UCSD-AML1 (cell line): ENCODE results near the gene TRIM13.
A peak's percentile ranks its signal among the peaks of the same experiment; 100 is the strongest.

Source experiments
- DNase-seq: peaks from one replicate; lab custom pipeline; 2025; ENCODE audit not compliant: unreplicated experiment; lab: John Stamatoyannopoulos, UW

Gene TRIM13

DNA sequence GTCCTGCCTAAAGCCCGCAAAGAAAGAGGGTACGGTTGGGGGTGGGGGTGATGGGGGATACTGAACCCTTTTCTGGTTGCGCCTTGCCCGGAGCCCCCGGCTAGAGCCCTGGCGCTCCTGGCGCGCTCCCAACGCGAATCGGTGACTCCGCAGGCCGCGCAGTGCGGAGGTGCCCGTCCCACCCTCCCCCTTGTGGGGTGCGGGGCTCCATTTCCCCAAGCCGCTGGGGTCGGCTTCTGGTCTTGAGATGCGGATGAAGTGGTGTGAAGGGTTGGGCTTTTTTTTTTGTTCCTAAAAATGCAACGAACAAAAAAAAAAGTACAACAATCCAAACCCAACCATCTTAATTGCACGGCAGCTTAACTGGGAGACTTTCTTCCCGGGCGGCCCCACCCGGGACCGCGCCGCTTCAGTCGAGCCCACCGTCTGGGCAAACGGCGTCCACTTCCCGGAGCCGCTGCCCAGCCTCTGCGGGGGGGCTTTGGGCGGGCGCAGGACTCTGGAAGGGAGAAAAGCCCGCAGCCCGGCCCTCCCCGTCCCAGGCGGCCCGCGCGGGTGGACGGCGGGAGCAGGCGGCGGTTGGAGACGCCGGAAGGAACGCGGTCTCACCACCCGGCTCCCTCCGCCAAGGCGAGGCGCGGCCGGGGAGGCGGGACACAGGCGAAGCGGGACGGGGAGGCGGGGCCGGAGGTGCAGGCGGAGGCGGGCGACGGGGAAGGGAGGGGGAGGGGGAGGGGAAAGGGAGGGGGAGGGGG is 504 bp upstream of the TRIM13 start:
- DNase-seq = peak; percentile 91

DNA sequence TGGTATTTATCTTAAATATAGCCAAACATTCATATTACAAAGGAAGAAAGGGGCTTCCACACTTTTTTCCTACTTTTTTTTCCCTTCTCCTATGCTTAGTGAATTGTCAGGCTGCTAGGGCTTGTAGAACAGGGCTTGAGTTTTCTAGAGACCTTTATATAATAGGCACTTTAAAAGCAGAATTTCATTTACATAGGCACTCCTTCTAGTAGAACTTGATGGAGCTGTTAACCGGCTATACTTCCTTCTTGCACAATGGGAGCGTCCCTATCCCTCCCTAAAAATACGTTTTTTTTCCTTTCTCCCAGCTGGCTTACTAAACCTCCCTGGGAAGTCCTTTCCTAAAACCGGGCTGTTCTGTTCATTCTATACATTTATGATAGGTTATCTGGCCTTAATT is 1.1 kb downstream of the TRIM13 start:
- no peak for DNase-seq

DNA sequence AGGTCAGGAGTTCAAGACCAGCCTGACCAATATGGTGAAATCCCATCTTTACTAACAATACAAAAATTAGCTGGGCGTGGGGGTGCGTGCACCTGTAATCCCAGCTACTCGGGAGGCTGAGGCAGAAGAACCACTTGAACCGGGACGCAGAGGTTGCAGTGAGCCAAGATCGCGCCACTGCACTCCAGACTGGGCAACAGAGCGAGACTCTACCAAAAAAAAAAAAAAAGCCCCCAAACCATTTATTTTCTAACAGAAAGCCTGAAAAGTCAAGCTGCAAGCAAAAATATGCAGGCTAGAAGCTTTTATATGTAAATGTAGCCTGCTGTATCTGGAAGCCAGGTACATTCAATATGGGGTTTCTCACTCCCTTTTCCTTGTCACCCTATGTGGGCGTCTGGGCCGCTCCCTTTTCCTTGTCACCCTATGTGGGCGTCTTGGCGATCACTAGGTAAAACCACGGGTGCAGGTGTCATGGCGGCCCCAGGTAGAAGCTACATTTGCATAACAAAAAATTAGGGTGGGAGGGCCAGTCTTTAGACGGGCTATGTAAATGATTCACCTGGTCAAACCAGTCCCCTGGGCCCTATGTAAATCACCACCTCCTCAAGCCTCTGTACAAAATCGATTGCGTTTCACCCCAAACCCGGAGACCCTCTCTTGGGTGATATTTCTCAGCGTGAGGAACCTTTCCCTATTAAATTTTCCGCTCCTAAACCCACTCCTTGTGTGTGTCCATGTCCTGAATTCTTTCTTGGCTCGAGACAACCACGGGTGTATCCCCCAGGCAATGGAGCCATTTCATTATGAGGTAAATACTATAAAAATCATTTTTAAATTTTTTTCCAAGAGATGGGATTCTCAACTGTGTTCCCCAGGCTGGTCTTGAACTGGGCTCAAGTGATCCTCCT is 2.1 kb downstream of the TRIM13 start:
- DNase-seq = no peak

DNA sequence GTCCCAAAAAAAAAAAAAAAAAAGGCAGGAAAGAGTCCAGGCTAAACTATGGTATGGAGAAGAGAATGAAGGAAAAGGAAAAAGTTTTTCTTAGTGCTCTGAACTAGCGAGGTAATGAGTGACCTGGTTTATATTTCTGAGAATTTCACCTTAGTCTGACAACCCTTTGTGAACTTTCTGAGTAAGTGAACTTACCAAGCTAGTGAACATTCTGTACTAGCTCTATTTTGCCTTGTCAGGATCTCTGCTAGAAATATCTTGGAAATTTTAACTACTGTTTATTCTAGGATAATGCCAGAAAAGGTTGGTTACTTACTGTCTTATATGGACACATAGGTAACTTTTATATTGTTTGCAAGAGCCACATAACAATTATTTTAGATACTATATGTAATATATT is 4.4 kb downstream of the TRIM13 start:
- no peak for DNase-seq

- no peak for DNase-seq
These were observed 9.7 kb downstream of the TRIM13 start for GRCh38 chr13:50006426-50007135.

GRCh38 chr13:50011461-50011860 is 14.6 kb downstream of the TRIM13 start:
- DNase-seq = no peak

- DNase-seq = no peak
These were observed 15.7 kb downstream of the TRIM13 start for GRCh38 chr13:50012396-50013169.

DNA sequence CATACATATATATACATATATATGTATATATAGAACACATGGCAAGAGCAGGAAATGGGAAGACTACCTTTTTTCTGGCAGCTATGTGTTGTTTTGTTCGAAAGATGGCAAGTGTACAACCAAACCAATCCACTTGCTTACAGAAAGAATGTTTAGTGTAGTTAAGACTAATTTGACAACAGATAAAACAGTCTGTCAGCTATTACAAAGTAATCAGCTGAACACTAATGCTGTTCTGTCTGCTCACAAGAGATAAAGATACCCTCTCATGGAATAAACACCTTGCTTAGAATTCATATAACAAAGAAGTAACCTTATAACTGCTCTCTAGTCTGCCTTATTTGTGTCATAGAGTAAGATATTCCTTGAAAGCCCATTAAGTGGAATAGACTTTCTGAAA is 17.5 kb downstream of the TRIM13 start:
- DNase-seq = no peak

DNA sequence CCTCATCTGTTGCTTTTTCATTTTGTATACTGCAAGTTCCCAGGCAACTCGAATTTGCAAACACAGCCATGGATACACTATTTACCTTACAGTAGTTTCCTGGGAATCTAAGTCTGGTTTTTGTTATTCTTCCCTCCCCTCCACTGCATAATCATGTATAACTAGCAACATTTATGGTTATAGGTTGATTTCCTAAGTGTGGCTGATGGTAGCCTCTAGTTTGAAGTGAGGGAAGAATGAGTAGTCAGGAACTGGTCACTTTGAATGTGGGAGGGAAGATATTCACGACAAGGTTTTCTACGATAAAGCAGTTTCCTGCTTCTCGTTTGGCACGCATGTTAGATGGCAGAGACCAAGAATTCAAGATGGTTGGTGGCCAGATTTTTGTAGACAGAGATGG is 18.4 kb downstream of the TRIM13 start, which contains the start of gene KCNRG:
KCNRG (plus strand) TSS at position 187 of the 400 bp plus-strand sequence; CDS start at position 237, 50 bp downstream.
- DNase-seq = no peak

GRCh38 chr13:50015750-50016149 is 18.9 kb downstream of the TRIM13 start:
- no peak for DNase-seq

DNA sequence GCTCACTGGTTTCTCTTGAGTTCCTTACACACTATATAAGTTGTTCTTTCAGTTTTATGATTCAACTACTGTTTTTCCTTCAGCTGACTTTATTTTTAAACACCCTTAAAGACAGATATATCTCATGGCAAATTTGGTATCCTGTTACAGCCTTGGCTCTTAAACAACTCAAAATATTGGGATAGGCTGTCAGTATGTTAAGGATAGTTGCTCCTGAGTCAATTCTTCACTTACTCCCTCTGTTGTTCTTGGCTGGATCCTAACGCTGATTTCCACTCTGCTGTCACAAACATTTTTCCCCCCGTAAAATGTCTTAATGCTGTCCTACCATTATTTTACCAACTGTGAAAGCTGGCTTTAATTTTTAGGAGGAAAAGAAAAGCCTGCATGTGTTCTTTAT is 19.6 kb downstream of the TRIM13 start:
- DNase-seq = no peak

DNA sequence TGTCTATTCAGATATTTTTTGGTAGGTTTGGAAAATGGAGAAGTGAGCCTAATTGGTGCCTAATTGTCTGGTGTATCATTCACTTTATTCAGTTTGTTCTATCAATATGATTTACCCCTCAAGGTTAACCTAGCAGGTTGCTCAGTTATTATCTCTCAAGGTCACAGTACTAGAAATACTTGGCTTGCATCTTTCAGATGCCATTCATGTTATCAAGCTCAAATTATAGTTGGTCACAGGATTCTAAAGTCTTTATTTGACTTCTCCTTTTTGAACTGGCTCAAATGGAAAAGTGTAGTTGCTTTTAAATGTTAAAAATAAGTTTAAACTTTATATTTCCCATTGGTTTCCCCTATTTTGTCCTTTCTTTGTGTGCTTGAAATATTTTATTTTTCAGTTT is 21.0 kb downstream of the TRIM13 start:
- DNase-seq = no peak

DNA sequence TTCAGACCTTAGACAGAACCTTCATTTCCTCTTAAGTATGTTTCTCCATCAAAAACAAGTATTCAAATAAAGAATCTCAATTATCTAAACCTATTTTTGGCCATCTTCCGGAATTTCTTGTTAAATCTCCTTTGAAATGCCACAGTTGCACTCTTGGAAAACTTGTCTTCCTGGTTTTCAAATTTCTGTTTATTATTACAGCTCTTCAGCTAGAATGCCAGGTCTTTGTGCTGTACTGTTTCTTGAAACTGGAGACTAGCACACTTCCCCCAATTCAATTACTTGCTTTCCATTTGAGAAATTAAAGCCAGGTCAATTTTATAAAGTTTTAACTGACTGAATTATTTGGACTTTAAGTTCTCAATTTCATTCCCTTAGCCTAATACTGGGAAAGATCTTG is 28.6 kb downstream of the TRIM13 start:
- DNase-seq = no peak

DNA sequence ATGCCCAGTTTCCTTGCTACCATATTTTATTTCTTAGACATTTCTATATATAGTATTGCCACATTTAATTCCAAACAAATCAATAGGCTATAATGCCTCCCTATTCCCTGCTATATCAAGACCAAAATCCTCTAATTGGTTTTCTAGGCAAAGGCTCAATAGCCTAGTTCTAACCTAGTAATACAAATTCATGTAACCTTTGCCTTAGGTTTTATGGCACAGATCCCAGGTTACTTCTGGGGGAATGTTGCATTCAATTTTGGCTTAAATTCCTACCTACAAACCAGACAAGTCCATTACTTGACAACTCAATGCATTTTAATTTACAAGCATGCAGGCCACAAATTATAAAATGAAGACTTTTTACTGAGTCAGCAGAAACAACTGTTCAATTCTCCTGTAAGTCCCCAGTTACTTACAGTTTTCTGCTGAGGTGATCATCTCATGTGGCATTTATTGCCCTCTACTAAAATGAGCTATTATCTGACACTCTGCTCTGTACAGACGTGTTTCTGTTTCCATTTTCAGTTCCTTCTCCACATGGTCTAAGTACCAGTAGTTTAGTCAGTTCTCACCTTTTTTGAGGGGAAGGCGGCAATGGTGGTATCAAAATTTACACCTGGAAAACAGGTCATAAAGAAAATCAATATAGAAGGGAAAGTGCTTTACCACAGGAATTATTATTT is 30.1 kb downstream of the TRIM13 start:
- no peak for DNase-seq

DNA sequence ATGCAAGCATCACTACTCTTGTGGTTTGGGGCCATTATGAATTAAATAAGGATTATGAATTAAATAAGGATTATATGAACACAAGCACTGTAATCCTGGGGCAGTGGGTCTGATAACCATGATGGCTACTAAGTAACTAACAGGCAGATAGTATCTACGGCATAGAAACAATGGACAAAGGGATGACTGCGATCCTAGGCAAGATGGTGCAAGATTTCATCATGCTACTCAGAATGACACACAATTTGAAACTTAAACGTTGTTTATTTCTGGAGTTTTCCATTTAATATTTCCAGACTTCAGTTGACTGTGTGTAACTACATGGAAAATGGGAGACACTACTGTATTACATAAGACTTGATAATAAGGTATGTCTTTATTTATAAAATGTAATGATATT is 33.5 kb downstream of the TRIM13 start:
- DNase-seq = no peak

- no peak for DNase-seq
These were observed 36.9 kb downstream of the TRIM13 start for GRCh38 chr13:50033725-50034124.

GRCh38 chr13:50037788-50038187 is 40.9 kb downstream of the TRIM13 start:
- DNase-seq = no peak

- DNase-seq = no peak
These were observed 41.4 kb downstream of the TRIM13 start for GRCh38 chr13:50038266-50038665.

DNA sequence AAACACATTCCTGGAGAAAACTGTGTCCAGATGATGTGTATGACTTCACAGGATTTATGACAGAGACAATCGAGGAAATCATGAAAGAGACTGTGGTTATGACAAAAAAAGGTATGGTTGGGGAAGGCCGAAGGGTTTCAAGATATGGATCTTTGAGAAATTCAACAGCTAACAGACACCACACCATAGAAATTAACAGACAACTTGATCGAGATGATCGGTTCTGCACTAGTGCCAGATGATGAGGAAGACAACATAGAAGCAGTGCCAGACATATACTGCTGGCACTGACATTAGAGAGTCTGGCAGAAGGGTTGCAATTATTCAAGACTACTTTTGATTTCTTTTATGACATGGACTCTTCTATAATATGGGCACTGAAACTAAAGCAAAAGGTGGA is 55.6 kb downstream of the TRIM13 start:
- no peak for DNase-seq

DNA sequence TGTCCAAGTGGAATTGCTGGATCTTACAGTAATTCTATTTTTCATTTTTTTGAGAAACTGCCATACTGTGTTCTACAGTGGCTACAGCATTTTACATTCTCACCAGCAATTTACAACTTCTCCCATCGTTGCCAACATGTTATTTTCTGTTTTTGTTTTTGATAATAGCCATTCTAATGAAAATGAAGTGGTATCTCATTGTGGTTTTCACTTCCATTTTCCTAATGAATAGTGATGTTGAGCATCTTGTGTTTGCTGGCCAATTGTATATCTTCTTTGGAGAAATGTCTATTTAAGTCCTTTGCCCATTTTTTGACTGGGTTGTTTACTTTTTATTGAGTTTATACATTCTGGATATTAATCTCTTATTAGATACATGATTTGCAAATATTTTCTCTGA is 57.0 kb downstream of the TRIM13 start:
- DNase-seq = no peak
